ENCODE results near the gene MTF1. TPM values are rescaled to one million over a fixed set of nuclear protein-coding genes. Genes with fewer than 3 reads are reported as not detected.
A peak's percentile ranks its signal among the peaks of the same experiment; 100 is the strongest.

MTF1 gene
- total RNA-seq, 4 donors from 2014 or later: 6.1 to 9.0 (median 7.8) TPM

DNA sequence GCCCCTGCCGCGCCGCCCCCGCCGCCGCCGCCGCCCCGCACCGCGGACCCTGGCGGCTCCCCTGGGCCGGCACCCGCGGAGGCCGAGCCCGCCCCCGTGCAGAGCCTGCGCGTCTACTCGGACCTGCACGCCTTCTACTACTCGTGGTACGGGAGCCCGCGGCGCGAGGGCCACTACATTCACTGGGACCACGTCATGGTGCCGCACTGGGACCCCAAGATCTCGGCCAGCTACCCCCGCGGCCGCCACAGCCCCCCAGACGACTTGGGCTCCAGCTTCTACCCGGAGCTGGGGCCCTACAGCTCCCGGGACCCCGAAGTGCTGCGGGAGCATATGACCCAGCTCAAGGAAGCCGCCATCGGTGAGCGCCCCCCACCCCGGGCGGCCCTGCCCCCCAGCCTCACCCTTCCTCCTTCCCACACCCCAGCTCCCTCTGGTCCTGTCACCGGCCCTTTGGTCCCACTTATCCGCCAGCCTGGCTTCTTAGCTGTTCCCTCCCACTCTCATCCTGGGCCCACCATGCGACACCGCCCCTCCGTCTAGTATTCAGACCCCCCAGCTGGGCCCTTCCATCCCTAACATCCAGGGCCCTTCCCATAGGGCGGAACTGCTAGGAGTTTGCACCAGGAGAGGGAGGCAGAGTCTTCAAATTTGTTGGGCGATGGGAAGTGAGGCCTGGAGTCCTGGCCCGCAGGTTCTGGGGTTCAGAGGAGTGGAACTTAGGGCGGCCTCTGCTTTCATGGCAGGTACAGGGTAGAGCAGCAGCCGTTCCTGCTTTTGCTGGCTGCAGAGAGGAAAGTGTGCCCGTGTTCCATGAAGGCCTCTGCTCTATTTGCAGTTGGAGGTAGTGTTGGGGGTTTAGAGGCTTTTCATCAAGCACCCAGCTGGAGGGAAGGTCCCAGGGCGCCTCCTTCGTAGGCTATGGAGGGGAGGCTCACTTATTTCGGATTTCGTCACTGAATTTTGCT, 64.7 kb downstream of the MTF1 start:
- H3K4me3 ChIP-seq: peak overlapping the region; percentile 19 to 65 (median 42)
- H3K27me3 ChIP-seq: peaks cover 0 to 12% of the 10 kb centered on the region in 2 donors
- H3K4me1 ChIP-seq: peaks cover 0 to 27% (median 15%) of the 10 kb centered on the region in 4 donors
- no peak overlapping the region for H3K27ac ChIP-seq
- peaks cover 0 to 27% (median 0%) of the 10 kb centered on the region in 3 donors for H3K36me3 ChIP-seq
- WGBS, 2 donors: 19 to 20% methylated on average over 18 to 28 of the region's 59 CpGs
- DNase-seq (ENCODE audit: low spot score in 2 of 2): no peak
- no peaks in the 10 kb centered on the region for H3K9me3 ChIP-seq
- TF ChIP-seq, protein P1, sequence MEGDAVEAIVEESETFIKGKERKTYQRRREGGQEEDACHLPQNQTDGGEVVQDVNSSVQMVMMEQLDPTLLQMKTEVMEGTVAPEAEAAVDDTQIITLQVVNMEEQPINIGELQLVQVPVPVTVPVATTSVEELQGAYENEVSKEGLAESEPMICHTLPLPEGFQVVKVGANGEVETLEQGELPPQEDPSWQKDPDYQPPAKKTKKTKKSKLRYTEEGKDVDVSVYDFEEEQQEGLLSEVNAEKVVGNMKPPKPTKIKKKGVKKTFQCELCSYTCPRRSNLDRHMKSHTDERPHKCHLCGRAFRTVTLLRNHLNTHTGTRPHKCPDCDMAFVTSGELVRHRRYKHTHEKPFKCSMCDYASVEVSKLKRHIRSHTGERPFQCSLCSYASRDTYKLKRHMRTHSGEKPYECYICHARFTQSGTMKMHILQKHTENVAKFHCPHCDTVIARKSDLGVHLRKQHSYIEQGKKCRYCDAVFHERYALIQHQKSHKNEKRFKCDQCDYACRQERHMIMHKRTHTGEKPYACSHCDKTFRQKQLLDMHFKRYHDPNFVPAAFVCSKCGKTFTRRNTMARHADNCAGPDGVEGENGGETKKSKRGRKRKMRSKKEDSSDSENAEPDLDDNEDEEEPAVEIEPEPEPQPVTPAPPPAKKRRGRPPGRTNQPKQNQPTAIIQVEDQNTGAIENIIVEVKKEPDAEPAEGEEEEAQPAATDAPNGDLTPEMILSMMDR (IDR thresholded peaks at IDR 0.05): no peak
- TF ChIP-seq EP300 (IDR thresholded peaks at IDR 0.05) (no peak), POLR2A (IDR thresholded peaks at IDR 0.05) (no peak)

DNA sequence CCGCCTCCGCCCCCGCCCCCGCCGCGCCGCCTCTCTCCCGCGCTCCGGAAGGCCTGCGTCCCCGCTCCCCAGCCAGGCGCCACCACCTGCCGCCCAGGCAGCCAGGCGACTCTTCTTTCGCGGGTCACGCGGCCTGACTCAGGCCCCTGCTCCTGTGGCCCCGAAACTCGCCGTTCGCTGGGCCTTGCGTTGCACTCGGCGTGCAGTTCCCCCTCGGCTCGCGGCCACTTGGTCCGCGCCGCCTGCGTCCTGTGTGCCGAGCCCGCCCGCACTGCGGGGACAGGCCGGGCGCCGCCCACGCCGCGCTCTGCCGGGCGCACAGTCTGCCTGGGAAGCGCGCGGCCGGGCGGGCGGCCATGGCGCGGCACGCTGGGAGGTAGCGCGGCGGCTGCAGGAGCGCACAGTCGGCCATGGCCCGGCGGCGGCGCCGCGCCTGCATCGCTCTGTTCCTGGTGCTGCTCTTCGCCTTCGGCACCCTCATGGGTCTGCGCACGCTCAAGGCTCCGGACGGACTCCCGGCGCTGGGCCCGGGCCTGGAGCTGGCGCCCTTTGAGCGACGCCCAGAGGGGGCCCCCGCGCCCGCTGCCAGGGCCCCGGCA, 65.5 kb downstream of the MTF1 start, which contains the start of gene MANEAL:
Gene MANEAL, plus strand, starts transcription at position 75 of the 599 bp plus-strand sequence. Its CDS starts 336 bp downstream, at position 411.
- TF ChIP-seq, protein P1 (IDR thresholded peaks at IDR 0.05): no peak
- TF ChIP-seq POLR2A (IDR thresholded peaks at IDR 0.05) (no peak), EP300 (IDR thresholded peaks at IDR 0.05) (no peak)
- peaks cover 0 to 20% (median 0%) of the 10 kb centered on the region in 3 donors for H3K36me3 ChIP-seq
- H3K27me3 ChIP-seq: peaks cover 0 to 15% of the 10 kb centered on the region in 2 donors
- no peaks in the 10 kb centered on the region for H3K9me3 ChIP-seq
- DNase-seq (ENCODE audit: low spot score in 2 of 2): no peak
- no peak within 1 kb of the TSS for H3K27ac ChIP-seq
- peak within 1 kb of the TSS; percentile 29 to 65 (median 52) for H3K4me3 ChIP-seq
- peaks cover 0 to 27% (median 15%) of the 10 kb centered on the region in 4 donors for H3K4me1 ChIP-seq
- WGBS, 2 donors: 0% methylated on average over 46 of the region's 82 CpGs; no CpG with 5 or more reads in 1 of the 2 donors

GRCh38 chr1:37792943-37793686, 66.3 kb downstream of the MTF1 start:
- 32 to 40% methylated on average over 21 to 29 of the region's 36 CpGs for WGBS, 2 donors
- peaks cover 0 to 12% (median 0%) of the 10 kb centered on the region in 3 donors for H3K36me3 ChIP-seq
- H3K4me1 ChIP-seq: peaks cover 0 to 27% (median 15%) of the 10 kb centered on the region in 4 donors
- DNase-seq (ENCODE audit: low spot score in 2 of 2): no peak
- no peaks in the 10 kb centered on the region for H3K9me3 ChIP-seq
- H3K4me3 ChIP-seq: peak overlapping the region; percentile 29 to 65 (median 52)
- TF ChIP-seq, protein P1 (IDR thresholded peaks at IDR 0.05): no peak
- TF ChIP-seq POLR2A (IDR thresholded peaks at IDR 0.05) (no peak), EP300 (IDR thresholded peaks at IDR 0.05) (no peak)
- no peak overlapping the region for H3K27ac ChIP-seq
- H3K27me3 ChIP-seq: peaks cover 0 to 16% of the 10 kb centered on the region in 2 donors

DNA sequence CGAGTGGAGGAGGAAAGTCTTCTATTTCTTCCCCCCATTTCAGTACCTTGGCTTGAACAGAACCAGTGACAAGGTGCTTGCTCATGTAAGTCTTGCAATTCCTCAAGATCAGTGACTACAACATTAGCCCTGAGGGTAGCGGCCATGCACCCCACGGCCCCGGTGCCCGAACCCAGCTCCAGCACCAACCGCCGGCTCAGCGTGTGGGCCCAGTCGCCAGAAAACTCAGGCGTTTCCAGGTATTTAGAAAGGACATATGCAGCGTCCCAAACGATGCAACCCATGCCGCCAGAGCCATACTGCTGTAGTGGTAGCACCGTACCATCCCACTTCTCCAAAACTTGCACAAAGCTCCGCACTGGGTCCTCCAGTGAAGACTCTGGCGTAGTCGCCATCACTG, 76.9 kb downstream of the MTF1 start:
- WGBS, 2 donors: 76 to 83% methylated on average over 17 of the region's 17 CpGs
- Histone ChIP-seq H3K27ac (no peak overlapping the region), H3K36me3 (no peaks in the 10 kb centered on the region), H3K27me3 (peaks cover 0 to 21% of the 10 kb centered on the region in 2 donors), H3K4me3 (no peak overlapping the region), H3K9me3 (no peaks in the 10 kb centered on the region), H3K4me1 (no peaks in the 10 kb centered on the region)
- TF ChIP-seq EP300 (IDR thresholded peaks at IDR 0.05) (no peak), POLR2A (IDR thresholded peaks at IDR 0.05) (no peak)
- TF ChIP-seq, protein P1 (IDR thresholded peaks at IDR 0.05): no peak
- DNase-seq (ENCODE audit: low spot score in 2 of 2): no peak

Measured in tibial nerve (tissue), 4 donors.